KG1 (cell line): ENCODE results near the gene GABBR2.
"Not testable (repeated sequence)": the region's sequence is repeated elsewhere in the genome, so short reads cannot be mapped to it uniquely, and the experiment has no call there.

Experiments used
- DNase-seq: peaks from one replicate; lab custom pipeline; 2025; lab: John Stamatoyannopoulos, UW

The GABBR2 gene

DNA sequence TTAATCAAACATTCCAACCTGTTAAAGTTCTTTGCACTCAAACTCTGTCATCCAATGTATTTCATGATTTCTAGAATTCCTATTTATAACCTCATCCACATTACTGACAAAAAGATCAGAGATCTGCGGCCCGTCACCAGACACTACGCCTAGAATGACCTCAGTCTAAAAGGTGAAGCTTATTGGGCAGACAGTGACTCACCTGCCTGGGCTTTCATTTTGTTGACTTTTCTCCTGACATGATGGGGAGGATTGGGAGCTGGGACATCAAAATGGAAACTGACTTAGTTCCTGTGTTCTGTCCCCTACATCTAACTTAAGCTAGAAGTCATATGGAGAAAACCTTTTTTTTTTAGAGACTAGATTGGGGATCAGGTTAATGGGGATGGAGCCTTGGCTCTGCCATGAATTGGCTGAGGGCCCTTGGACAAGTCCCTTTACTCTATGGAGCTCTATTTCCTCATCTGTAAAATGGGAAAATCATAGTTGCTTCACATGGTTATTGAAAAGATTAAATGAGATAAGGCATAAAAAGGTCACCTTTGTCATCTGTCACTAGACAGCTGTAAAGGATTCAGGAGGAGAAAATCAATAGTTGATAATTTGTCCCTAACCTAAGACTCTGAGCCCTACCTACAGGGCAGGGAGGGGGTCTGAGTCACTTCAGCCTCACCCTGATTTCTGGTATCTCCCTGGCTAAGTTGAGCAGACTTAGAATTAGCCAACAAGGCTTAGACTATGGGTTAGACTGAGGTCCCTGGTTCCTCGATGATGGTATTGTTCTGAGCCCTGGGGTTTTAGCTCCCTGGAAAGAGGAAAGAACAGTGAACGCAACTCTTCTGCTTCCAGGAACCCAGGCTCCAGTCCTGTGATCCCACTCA, 228.5 kb downstream of the GABBR2 start:
- no peak for DNase-seq

- DNase-seq = no peak
These were observed 229.3 kb downstream of the GABBR2 start for GRCh38 chr9:98479449-98479848.

DNA sequence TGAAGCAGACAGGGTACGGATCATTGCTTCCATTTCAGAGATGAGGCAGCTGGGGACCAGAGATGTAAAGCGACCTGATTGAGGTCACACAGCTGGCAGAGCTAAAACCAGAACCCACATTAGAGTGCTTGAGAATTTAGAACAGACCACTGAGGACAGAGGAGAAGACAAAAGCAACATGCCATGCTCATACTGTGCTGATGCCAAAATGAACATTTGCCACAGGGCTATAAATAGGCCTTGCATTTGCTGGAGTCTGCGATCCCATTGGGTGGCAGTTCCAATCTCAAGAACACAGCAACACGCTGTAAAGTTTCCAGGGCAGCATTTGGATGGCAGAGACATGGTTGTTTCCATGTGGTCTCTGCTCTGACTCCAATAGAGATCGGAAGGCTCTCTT, 230.9 kb downstream of the GABBR2 start:
- DNase-seq = no peak

GRCh38 chr9:98472216-98472615, 236.5 kb downstream of the GABBR2 start:
- DNase-seq = no peak

DNA sequence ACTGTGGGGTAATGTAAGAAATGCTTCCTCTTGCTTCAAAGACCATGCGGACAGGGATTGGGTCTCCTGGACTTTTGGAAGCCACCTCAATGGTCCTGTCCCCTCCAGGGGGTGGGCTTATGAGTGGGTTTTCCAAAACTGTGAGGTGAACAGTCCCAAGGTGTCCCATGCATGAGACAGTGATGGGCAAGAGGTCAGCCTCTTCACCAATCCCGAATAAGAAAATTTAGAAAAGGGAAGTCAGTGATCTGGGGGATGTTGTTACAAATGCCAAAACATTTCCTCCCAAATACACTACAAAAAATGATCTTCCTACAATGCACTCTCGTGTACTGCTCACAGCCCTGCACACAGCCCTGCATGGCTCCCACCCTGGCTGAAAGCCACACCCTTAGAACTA, 237.6 kb downstream of the GABBR2 start:
- no peak for DNase-seq

- DNase-seq = no peak
These were observed 240.0 kb downstream of the GABBR2 start for GRCh38 chr9:98468567-98469239.

DNA sequence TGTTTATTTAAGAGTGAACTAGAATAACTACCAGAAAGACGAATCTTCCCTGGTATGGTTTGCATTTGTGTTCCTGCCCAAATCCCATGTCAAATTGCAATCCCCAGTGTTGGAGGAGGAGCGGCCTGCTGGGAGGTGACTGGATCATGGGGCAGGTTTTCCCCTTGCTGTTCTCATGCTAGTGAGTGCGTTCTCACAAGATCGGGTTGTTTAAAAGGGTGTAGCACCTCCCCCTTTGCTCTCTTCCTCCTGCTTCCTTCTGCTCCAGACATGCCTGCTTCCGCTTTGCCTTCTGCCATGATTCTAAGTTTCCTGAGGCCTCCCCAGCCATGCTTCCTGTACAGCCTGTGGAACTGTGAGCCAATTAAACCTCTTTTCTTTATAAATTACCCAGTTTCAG, 242.9 kb downstream of the GABBR2 start:
- DNase-seq = no peak

- not testable (repeated sequence) for DNase-seq
These were observed 244.5 kb downstream of the GABBR2 start for GRCh38 chr9:98464156-98464690.

DNA sequence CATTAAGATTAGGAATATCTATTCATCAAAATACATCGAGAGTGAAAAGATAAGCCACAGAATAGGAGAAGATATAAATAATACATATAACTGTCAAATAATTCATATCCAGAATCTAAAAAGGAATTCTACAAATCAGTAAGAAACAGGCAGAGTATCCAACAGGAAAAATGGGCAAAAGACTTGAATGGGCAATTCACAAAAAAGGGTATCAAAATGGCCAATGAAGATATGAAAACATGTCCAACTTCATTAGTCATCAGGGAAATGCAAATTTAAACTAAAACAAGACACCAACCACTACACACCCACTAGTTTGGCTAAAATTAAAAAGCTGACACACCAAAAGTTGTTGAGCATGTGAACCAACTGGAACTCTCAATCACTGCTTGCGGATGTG, 246.4 kb downstream of the GABBR2 start:
- no peak for DNase-seq

- DNase-seq = no peak
These were observed 248.0 kb downstream of the GABBR2 start for GRCh38 chr9:98460704-98461103.

GRCh38 chr9:98457726-98458370, 250.9 kb downstream of the GABBR2 start:
- DNase-seq = no peak

DNA sequence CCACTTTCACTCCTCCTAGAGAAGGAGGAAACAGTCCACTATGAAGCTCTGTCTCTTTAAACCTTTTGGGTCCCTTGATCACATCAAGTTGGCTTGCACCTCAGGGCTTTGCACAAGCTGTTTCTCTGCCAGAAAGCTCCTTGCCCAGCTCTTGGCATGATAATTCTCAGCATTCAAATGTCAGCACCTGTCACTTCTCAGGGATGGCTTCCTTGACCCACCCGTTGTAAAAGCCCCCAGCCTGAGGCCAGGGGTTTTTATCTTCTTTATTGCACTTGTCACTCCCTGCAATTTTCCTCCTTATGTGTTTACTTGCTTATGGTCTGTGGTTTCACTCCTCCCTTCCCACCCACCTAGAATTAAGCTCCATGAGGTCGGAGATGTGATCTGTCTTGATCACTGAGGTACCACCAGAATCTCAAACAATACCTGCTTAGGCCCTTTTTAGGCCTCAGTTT, 252.6 kb downstream of the GABBR2 start:
- no peak for DNase-seq

- DNase-seq = no peak
These were observed 253.2 kb downstream of the GABBR2 start for GRCh38 chr9:98455256-98456155.

- no peak for DNase-seq
These were observed 255.0 kb downstream of the GABBR2 start for GRCh38 chr9:98453589-98454311.

GRCh38 chr9:98451576-98451975, 257.2 kb downstream of the GABBR2 start:
- no peak for DNase-seq

DNA sequence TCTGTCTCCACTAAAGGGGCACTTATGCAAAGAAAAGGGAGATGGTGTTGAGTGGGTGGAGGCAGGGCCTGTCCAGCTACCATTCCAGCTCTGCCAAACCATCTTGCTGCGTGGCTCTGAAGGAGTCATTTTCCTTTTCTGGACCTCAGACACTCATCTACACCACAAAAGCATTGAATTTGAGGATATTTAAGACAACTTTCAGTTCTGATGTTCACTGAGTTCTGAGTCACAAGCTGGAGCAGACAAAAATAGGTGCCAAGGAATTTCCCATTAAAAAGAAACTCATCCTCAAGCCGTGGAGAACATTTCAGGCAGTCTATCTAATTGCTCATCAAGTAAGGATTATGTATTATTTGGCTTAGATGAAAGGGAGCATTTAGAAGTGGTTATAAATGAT, 258.2 kb downstream of the GABBR2 start:
- no peak for DNase-seq

- no peak for DNase-seq
These were observed 258.9 kb downstream of the GABBR2 start for GRCh38 chr9:98449871-98450270.

DNA sequence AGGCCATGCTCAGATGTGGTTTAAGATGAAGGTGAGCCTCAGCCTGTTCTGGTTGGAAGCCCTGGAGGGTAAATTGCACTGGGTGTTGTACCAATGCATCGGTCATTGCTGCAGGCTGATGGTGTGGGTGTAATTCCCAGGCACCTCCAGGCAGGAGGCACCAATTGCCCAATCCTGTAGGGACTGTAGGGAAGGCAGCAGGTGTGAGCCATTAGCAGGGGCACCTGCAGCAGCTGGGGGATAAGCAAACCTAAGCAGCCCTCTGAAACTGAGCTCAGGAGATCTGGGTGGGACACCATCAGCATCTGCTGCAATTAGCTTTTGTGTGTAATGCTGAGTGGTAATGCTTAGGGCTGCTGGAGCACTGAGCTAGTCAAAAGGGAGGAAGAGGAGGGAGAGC, 263.2 kb downstream of the GABBR2 start:
- no peak for DNase-seq

DNA sequence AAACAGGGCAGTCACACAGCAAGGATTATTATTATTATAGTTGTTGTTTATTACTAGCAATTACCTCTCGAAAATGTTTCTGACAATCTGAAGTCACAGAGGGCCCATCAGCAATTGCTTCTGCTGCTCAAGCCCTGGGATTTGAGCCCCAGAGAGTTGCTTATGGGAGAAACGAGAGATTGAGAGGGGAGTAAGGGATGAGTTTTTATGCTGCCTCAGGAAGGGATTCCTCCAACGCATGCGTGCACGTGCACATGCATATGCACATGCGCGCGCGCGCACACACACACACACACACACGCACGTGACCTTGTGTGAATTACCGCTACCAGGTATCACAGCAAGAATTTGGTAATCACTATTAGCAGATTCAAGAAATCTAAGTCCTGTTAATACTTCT, 264.1 kb downstream of the GABBR2 start:
- DNase-seq = no peak

- DNase-seq = no peak
These were observed 266.2 kb downstream of the GABBR2 start for GRCh38 chr9:98442541-98442940.

DNA sequence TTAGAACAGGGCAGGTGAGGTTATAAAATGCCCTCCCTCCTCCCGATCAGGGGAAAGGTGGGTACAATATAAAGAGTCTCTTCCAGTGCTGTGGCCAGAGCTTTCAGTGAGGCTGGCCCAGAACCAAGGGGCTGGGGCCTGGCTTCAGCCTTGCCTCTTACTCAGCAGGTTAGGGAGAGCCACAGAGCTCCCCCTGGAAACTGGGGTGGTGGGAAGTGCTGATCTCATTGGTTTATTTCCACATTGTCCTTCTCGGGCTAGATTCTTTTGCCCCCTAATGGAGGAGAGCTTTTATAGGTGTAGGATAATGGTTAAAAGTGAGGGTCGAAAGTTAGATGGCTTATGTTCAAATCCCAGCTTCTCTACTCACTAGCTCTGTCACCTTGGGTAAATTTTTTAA, 266.6 kb downstream of the GABBR2 start:
- no peak for DNase-seq
